BLaER1 (cell line): Measurements from ENCODE around the gene SEC16A.

Source experiments
- H3K27ac ChIP-seq: shearing (Covaris generic); formaldehyde crosslinking; 2 replicates; pipeline ENCODE4 v1.8.1; 2022
- H3K27me3 ChIP-seq: shearing (Covaris generic); formaldehyde crosslinking; 2 replicates; pipeline ENCODE4 v1.8.1; 2022
- H3K36me3 ChIP-seq: shearing (Covaris generic); formaldehyde crosslinking; 2 replicates; pipeline ENCODE4 v1.8.1; 2022
- H3K4me1 ChIP-seq: shearing (Covaris generic); formaldehyde crosslinking; 2 replicates; pipeline ENCODE4 v1.8.1; 2022
- H3K4me2 ChIP-seq: shearing (Covaris generic); formaldehyde crosslinking; 2 replicates; pipeline ENCODE4 v1.8.1; 2022
- H3K4me3 ChIP-seq: shearing (Covaris generic); formaldehyde crosslinking; 2 replicates; pipeline ENCODE4 v1.8.1; 2022
- H3K9ac ChIP-seq: shearing (Covaris generic); formaldehyde crosslinking; 2 replicates; pipeline ENCODE4 v1.8.1; 2022
- H3K9me3 ChIP-seq: shearing (Covaris generic); formaldehyde crosslinking; 2 replicates; pipeline ENCODE4 v1.8.1; 2022
- H4K20me1 ChIP-seq: shearing (Covaris generic); formaldehyde crosslinking; 2 replicates; pipeline ENCODE4 v1.8.1; 2022
- Cebpa-rat ChIP-seq: shearing (Covaris generic); IDR thresholded peaks from 2 replicates; pipeline ENCODE4 v1.8.1; 2022

SEC16A gene

GRCh38 chr9:136467766-136468165 is 15.1 kb downstream of the SEC16A start:
- Histone ChIP-seq H3K4me3 (no peak overlapping the region), H3K36me3 (peaks cover 100% of the 10 kb centered on the region), H3K27me3 (no peaks in the 10 kb centered on the region), H3K4me1 (peaks cover 9% of the 10 kb centered on the region), H3K9me3 (no peaks in the 10 kb centered on the region), H3K9ac (no peak overlapping the region), H3K4me2 (no peak overlapping the region), H3K27ac (no peak overlapping the region), H4K20me1 (peaks cover 100% of the 10 kb centered on the region)
- TF ChIP-seq Cebpa-rat = no peak

DNA sequence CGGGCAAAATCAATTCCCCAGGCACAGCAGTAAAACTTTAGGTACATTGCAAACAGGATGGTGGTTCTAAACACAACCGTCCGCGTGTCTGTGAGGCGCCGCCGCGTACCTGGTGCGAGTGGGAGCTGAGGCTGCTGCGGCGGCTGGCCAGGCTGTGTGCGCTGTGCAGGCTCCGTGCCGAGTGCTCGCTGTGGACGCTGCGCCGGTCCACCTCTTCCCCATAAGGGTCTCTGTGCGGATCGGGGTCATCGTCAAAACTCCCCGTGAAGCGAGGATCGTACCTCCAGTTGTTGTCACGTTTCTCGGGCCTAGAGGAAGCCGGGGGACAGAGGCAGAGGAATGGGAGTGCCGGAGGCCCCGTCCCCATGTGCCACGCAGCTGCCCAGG is 16.7 kb downstream of the SEC16A start:
- H4K20me1 ChIP-seq = peaks cover 100% of the 10 kb centered on the region
- no peaks in the 10 kb centered on the region for H3K4me1 ChIP-seq
- peaks cover 100% of the 10 kb centered on the region for H3K36me3 ChIP-seq

GRCh38 chr9:136465500-136466154 is 17.2 kb downstream of the SEC16A start:
- H3K4me2 ChIP-seq = no peak overlapping the region
- H3K27ac ChIP-seq = no peak overlapping the region
- no peak for TF ChIP-seq Cebpa-rat
- no peaks in the 10 kb centered on the region for H3K27me3 ChIP-seq
- H3K4me1 ChIP-seq = no peaks in the 10 kb centered on the region
- H3K9me3 ChIP-seq = no peaks in the 10 kb centered on the region
- H3K4me3 ChIP-seq = no peak overlapping the region
- H4K20me1 ChIP-seq = peaks cover 100% of the 10 kb centered on the region
- peaks cover 100% of the 10 kb centered on the region for H3K36me3 ChIP-seq
- no peak overlapping the region for H3K9ac ChIP-seq

More for the DNA sequence above, 16.7 kb downstream of the SEC16A start:
- Histone ChIP-seq H3K27me3 (no peaks in the 10 kb centered on the region), H3K27ac (no peak overlapping the region), H3K4me2 (no peak overlapping the region), H3K9ac (no peak overlapping the region), H3K4me3 (no peak overlapping the region), H3K9me3 (no peaks in the 10 kb centered on the region)
- no peak for TF ChIP-seq Cebpa-rat

GRCh38 chr9:136464241-136464640 is 18.6 kb downstream of the SEC16A start:
- peaks cover 100% of the 10 kb centered on the region for H3K36me3 ChIP-seq
- no peaks in the 10 kb centered on the region for H3K27me3 ChIP-seq
- H3K4me1 ChIP-seq = no peaks in the 10 kb centered on the region
- peaks cover 97% of the 10 kb centered on the region for H4K20me1 ChIP-seq
- no peak overlapping the region for H3K4me3 ChIP-seq
- no peak for TF ChIP-seq Cebpa-rat
- no peak overlapping the region for H3K27ac ChIP-seq
- H3K9me3 ChIP-seq = no peaks in the 10 kb centered on the region
- H3K9ac ChIP-seq = no peak overlapping the region
- no peak overlapping the region for H3K4me2 ChIP-seq

DNA sequence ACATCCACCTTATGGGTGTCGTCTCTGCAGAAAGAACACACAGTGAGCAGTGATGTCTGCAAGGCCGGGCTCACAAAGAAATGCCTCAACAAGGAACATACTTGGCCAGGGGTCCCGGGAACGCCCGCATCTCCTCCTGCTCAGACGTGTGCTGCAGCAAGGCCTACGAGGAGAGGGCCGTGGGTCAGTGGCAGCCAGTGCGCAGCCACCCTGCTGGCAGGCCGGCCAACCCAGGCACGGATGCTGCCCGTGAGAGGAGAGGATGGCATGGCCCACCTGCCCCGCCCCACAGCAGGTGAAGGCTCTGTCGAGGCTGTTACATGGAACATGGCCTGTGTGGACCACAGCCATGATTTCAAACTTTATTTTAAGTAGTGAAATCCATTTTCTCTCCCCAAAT is 19.3 kb downstream of the SEC16A start:
- TF ChIP-seq Cebpa-rat = no peak
- no peaks in the 10 kb centered on the region for H3K27me3 ChIP-seq
- H3K9ac ChIP-seq = no peak overlapping the region
- H3K4me2 ChIP-seq = no peak overlapping the region
- H3K27ac ChIP-seq = no peak overlapping the region
- H3K4me3 ChIP-seq = no peak overlapping the region
- no peaks in the 10 kb centered on the region for H3K9me3 ChIP-seq
- H3K36me3 ChIP-seq = peaks cover 100% of the 10 kb centered on the region
- no peaks in the 10 kb centered on the region for H3K4me1 ChIP-seq
- peaks cover 97% of the 10 kb centered on the region for H4K20me1 ChIP-seq

DNA sequence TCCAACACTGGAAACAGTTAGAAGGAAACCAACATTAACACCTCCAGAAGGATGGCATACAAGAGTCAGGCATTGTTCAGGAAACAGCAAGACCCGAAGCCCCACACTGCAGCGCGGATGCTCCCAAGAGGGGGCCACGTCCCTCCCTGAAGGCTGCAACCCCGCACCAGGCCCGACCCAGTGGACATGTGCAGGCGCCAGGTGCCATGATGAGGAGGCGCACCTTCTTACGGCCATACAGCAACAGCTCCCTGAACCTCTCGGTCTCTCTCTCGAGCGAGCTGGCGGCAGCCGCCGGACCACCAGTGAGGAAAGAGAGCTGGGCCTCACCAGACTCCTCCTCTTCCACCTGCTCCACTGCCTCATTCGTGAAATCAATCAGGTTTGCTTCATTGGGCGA is 20.2 kb downstream of the SEC16A start:
- TF ChIP-seq Cebpa-rat = no peak
- Histone ChIP-seq H3K27ac (no peak overlapping the region), H3K4me3 (no peak overlapping the region), H3K9me3 (no peaks in the 10 kb centered on the region), H4K20me1 (peaks cover 94% of the 10 kb centered on the region), H3K9ac (no peak overlapping the region), H3K4me2 (no peak overlapping the region), H3K4me1 (no peaks in the 10 kb centered on the region), H3K27me3 (no peaks in the 10 kb centered on the region), H3K36me3 (peaks cover 100% of the 10 kb centered on the region)

DNA sequence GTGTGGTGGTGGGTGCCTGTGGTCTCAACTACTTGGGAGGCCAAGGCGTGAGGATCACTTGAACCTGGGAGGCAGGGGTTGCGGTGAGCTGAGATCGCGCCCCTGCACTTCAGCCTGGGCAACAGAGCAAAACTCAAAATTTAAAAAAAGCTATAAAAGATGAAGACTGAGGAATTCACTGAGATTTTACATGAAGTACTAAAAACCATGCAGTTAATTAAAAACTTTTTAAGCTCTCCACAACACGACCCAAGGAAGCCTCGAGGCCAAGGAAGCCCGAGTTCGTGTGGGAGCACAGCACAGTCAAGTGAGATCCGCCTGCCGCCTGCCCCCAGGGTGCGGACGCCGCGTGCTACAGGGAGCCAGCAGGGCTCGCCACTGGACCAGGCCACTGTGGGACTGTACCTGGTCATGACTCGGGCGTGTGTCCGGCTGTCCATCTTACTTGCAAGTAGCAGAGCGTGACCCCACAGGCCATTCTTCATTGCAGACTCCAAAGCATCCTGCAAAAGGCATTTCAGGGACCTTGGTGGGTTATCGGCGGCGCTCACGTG is 22.0 kb downstream of the SEC16A start:
- no peak overlapping the region for H3K27ac ChIP-seq
- H3K4me3 ChIP-seq = no peak overlapping the region
- no peak overlapping the region for H3K4me2 ChIP-seq
- peaks cover 100% of the 10 kb centered on the region for H3K36me3 ChIP-seq
- no peak overlapping the region for H3K9ac ChIP-seq
- peaks cover 1% of the 10 kb centered on the region for H3K4me1 ChIP-seq
- TF ChIP-seq Cebpa-rat = no peak
- H4K20me1 ChIP-seq = peaks cover 94% of the 10 kb centered on the region
- H3K9me3 ChIP-seq = no peaks in the 10 kb centered on the region
- H3K27me3 ChIP-seq = no peaks in the 10 kb centered on the region

- Histone ChIP-seq H3K27me3 (no peaks in the 10 kb centered on the region), H3K4me2 (no peak overlapping the region), H3K9me3 (no peaks in the 10 kb centered on the region), H3K36me3 (peaks cover 100% of the 10 kb centered on the region), H3K27ac (no peak overlapping the region), H4K20me1 (peaks cover 94% of the 10 kb centered on the region), H3K9ac (no peak overlapping the region), H3K4me1 (peaks cover 16% of the 10 kb centered on the region), H3K4me3 (no peak overlapping the region)
- no peak for TF ChIP-seq Cebpa-rat
These were observed 23.4 kb downstream of the SEC16A start for GRCh38 chr9:136459425-136459824.

GRCh38 chr9:136457326-136457725 is 25.5 kb downstream of the SEC16A start:
- H3K4me1 ChIP-seq = peaks cover 37% of the 10 kb centered on the region
- no peak overlapping the region for H3K27ac ChIP-seq
- H3K36me3 ChIP-seq = peaks cover 99% of the 10 kb centered on the region
- H3K9me3 ChIP-seq = no peaks in the 10 kb centered on the region
- no peak overlapping the region for H3K9ac ChIP-seq
- no peaks in the 10 kb centered on the region for H3K27me3 ChIP-seq
- H3K4me2 ChIP-seq = no peak overlapping the region
- H3K4me3 ChIP-seq = no peak overlapping the region
- TF ChIP-seq Cebpa-rat = no peak
- H4K20me1 ChIP-seq = peaks cover 94% of the 10 kb centered on the region

GRCh38 chr9:136456258-136456657 is 26.6 kb downstream of the SEC16A start:
- H3K27ac ChIP-seq = no peak overlapping the region
- no peaks in the 10 kb centered on the region for H3K9me3 ChIP-seq
- H3K4me3 ChIP-seq = no peak overlapping the region
- peaks cover 47% of the 10 kb centered on the region for H3K4me1 ChIP-seq
- H4K20me1 ChIP-seq = peaks cover 94% of the 10 kb centered on the region
- H3K9ac ChIP-seq = no peak overlapping the region
- no peak overlapping the region for H3K4me2 ChIP-seq
- peaks cover 92% of the 10 kb centered on the region for H3K36me3 ChIP-seq
- TF ChIP-seq Cebpa-rat = no peak
- H3K27me3 ChIP-seq = no peaks in the 10 kb centered on the region
